Caco-2 (cell line): ENCODE measurements around the gene D2HGDH. TPM values are rescaled to one million over a fixed set of nuclear protein-coding genes. Genes with fewer than 3 reads are reported as not detected.

Source experiments
- BruUV-seq: library from RNA; stranded (reverse); fragments of 400-500 nt; replicated peaks from 2 replicates; lab custom pipeline; 2021; lab: Mats Ljungman, UMichigan
- CTCF ChIA-PET: fragments of 300-600 bp; sonication (Branson Sonifier 250); formaldehyde crosslinking; loops from one replicate; lab custom pipeline; 2022; ENCODE audit warnings: antibody characterized with exemption; lab: Charles Lee
- POLR2A ChIA-PET: fragments of 300-600 bp; sonication (Branson Sonifier 250); formaldehyde crosslinking; loops from one replicate; lab custom pipeline; 2022; ENCODE audit warnings: antibody characterized with exemption; lab: Charles Lee
- DNase-seq, 2 experiments: peaks; one replicate each; pipeline versions ENCODE4 v3.0.0 to v3.0.0-alpha.2; 2020 to 2022
- H3K27me3 ChIP-seq: replicated peaks from 2 replicates; pipeline ENCODE4 v1.6.0; 2011; ENCODE audit warnings: low read length; ENCODE audit not compliant: control insufficient read depth, insufficient read depth
- H3K36me3 ChIP-seq: 2 replicates; pipeline ENCODE4 v1.5.1; 2011; ENCODE audit warnings: low read length; ENCODE audit not compliant: control insufficient read depth, insufficient read depth
- H3K4me1 ChIP-seq: fragments of 250-450 bp; sonication (Bioruptor Pico); 2 replicates; pipeline ENCODE4 v1.5.1; 2020; ENCODE audit warnings: mild to moderate bottlenecking
- H3K4me3 ChIP-seq: 2 replicates; pipeline ENCODE4 v1.5.1; 2011; ENCODE audit warnings: low read depth, mild to moderate bottlenecking, control low read depth, low read length
- H3K9me3 ChIP-seq: fragments of 250-450 bp; sonication (Bioruptor Pico); 2 replicates; pipeline ENCODE4 v1.5.1; 2020; ENCODE audit warnings: mild to moderate bottlenecking, moderate library complexity
- H3K27ac Mint-ChIP-seq: one replicate; pipeline ENCODE4 v1.8.0; 2022; ENCODE audit warnings: mixed read lengths; ENCODE audit not compliant: unreplicated experiment
- H3K27me3 Mint-ChIP-seq: one replicate; pipeline ENCODE4 v1.8.0; 2022; ENCODE audit warnings: mixed read lengths; ENCODE audit not compliant: insufficient read depth, unreplicated experiment
- H3K36me3 Mint-ChIP-seq: one replicate; pipeline ENCODE4 v1.8.0; 2022; ENCODE audit warnings: mild to moderate bottlenecking, mixed read lengths; ENCODE audit not compliant: insufficient read depth, unreplicated experiment
- H3K4me1 Mint-ChIP-seq: one replicate; pipeline ENCODE4 v1.8.0; 2022; ENCODE audit warnings: low read depth, mixed read lengths; ENCODE audit not compliant: unreplicated experiment
- H3K4me3 Mint-ChIP-seq: one replicate; pipeline ENCODE4 v1.8.0; 2022; ENCODE audit warnings: mild to moderate bottlenecking, moderate library complexity, mixed read lengths; ENCODE audit not compliant: unreplicated experiment
- H3K9me3 Mint-ChIP-seq: one replicate; pipeline ENCODE4 v1.8.0; 2022; ENCODE audit warnings: mixed read lengths; ENCODE audit not compliant: unreplicated experiment
- CTCF ChIP-seq, 2 experiments: fragments of 200-600 bp in 1 of 2; IDR thresholded peaks; 1 replicate in 1 of 2; 2 replicates in 1 of 2; pipeline versions ENCODE4 v1.5.1 to v1.8.0; 2011 to 2022; ENCODE audit warnings: antibody characterized with exemption in 1 of 2, control low read depth in 1 of 2, inconsistent platforms in 1 of 2, low read depth in 1 of 2, low read length in 1 of 2, mild to moderate bottlenecking in 1 of 2, moderate library complexity in 1 of 2; ENCODE audit not compliant: insufficient read depth in 1 of 2, severe bottlenecking in 1 of 2, unreplicated experiment in 1 of 2
- intact Hi-C: fragments of 100-400 bp; cut with micrococcal nuclease; formaldehyde crosslinking; loops from one replicate; pipeline ENCODE4 v1.10.0; 2022; ENCODE audit not compliant: unreplicated experiment
- total RNA-seq: library from RNA; stranded (reverse); gene quantifications from 2 replicates; pipeline ENCODE4 v1.2.3, GENCODE V29; 2022

D2HGDH gene
- total RNA-seq, 1 experiment from 2014 or later, result 35.4 TPM

- no peak overlapping the region for H3K4me3 ChIP-seq
- DNase-seq, result peak in 1 of 2 experiments; percentile 53
- no peak overlapping the region for H3K27ac Mint-ChIP-seq
- no peak overlapping the region for H3K4me3 Mint-ChIP-seq
- no peak for TF ChIP-seq CTCF (IDR thresholded peaks at IDR 0.05; ENCODE audit: insufficient read depth in 1 of 2, low read depth in 1 of 2, low read length in 1 of 2, severe bottlenecking in 1 of 2, unreplicated experiment in 1 of 2)
- no peaks in the 10 kb centered on the region for H3K9me3 Mint-ChIP-seq
- H3K27me3 ChIP-seq, result no peaks in the 10 kb centered on the region
- intact Hi-C loops, result no loop called here
- no TSS peak for BruUV-seq
- no peaks in the 10 kb centered on the region for H3K9me3 ChIP-seq
- ChIA-PET CTCF (no interaction called here), POLR2A (no interaction called here)
- no peaks in the 10 kb centered on the region for H3K4me1 ChIP-seq
- no peaks in the 10 kb centered on the region for H3K36me3 ChIP-seq
- H3K4me1 Mint-ChIP-seq, result peaks cover 6% of the 10 kb centered on the region
- H3K27me3 Mint-ChIP-seq, result no peaks in the 10 kb centered on the region
- peaks cover 5% of the 10 kb centered on the region for H3K36me3 Mint-ChIP-seq
These were observed 67.4 kb downstream of the D2HGDH start for GRCh38 chr2:241801611-241802420.

- Mint-ChIP-seq H3K9me3 (no peaks in the 10 kb centered on the region), H3K4me1 (no peaks in the 10 kb centered on the region), H3K4me3 (no peak overlapping the region), H3K27me3 (no peaks in the 10 kb centered on the region), H3K27ac (no peak overlapping the region), H3K36me3 (peaks cover 5% of the 10 kb centered on the region)
- Histone ChIP-seq H3K4me3 (no peak overlapping the region), H3K9me3 (no peaks in the 10 kb centered on the region), H3K4me1 (no peaks in the 10 kb centered on the region), H3K36me3 (no peaks in the 10 kb centered on the region), H3K27me3 (no peaks in the 10 kb centered on the region)
- POLR2A ChIA-PET, result no interaction called here
- no TSS peak for BruUV-seq
- intact Hi-C loops, result no loop called here
- no peak for DNase-seq
- CTCF ChIA-PET, result no interaction called here
- TF ChIP-seq CTCF (IDR thresholded peaks at IDR 0.05; ENCODE audit: insufficient read depth in 1 of 2, low read depth in 1 of 2, low read length in 1 of 2, severe bottlenecking in 1 of 2, unreplicated experiment in 1 of 2), result no peak
These were observed 68.2 kb downstream of the D2HGDH start for GRCh38 chr2:241802421-241803318.
